Small intestine (tissue), 7 donors: ENCODE data around the gene ICAM1. TPM values are rescaled to one million over a fixed set of nuclear protein-coding genes. Genes with fewer than 3 reads are reported as not detected.
"Not testable (repeated sequence)": the region's sequence is repeated elsewhere in the genome, so short reads cannot be mapped to it uniquely, and the experiment has no call there.

Experiments
- DNase-seq, 2 donors: peaks; one replicate each; pipeline versions ENCODE4 v3.0.0 to v3.0.0-alpha.2; 2013
- FAIRE-seq: peaks from 2 replicates; lab custom pipeline; 2012; peaks lifted over from hg19 to GRCh38; lab: Jason Lieb, UNC
- H3K27ac ChIP-seq, 3 donors: one replicate each; pipeline ENCODE4 v1.5.1; 2013; ENCODE audit warnings: low read length in 2 of 3, mild to moderate bottlenecking in 2 of 3, control low read depth in 1 of 3, inconsistent platforms in 1 of 3, low read depth in 1 of 3, moderate library complexity in 1 of 3
- H3K27me3 ChIP-seq, 3 donors: one replicate each; pipeline ENCODE4 v1.6.1; 2013; ENCODE audit warnings: low read length in 3 of 3, inconsistent platforms in 1 of 3; ENCODE audit not compliant: control insufficient read depth in 3 of 3, insufficient read depth in 3 of 3
- H3K36me3 ChIP-seq, 3 donors: one replicate each; pipeline ENCODE4 v1.6.1; 2013; ENCODE audit warnings: low read length in 3 of 3, inconsistent platforms in 1 of 3, low read depth in 1 of 3, mild to moderate bottlenecking in 1 of 3, moderate library complexity in 1 of 3; ENCODE audit not compliant: control insufficient read depth in 3 of 3, insufficient read depth in 2 of 3
- H3K4me1 ChIP-seq, 3 donors: one replicate each; pipeline ENCODE4 v1.6.1; 2013; ENCODE audit warnings: low read length in 2 of 3, inconsistent platforms in 1 of 3, low read depth in 1 of 3, mild to moderate bottlenecking in 1 of 3, moderate library complexity in 1 of 3; ENCODE audit not compliant: control insufficient read depth in 3 of 3, insufficient read depth in 2 of 3
- H3K4me3 ChIP-seq, 3 donors: one replicate each; pipeline ENCODE4 v1.5.1; 2013; ENCODE audit warnings: low read length in 3 of 3, control low read depth in 1 of 3, inconsistent platforms in 1 of 3, low read depth in 1 of 3, mild to moderate bottlenecking in 1 of 3, moderate library complexity in 1 of 3
- H3K9me3 ChIP-seq, 2 donors: one replicate each; pipeline ENCODE4 v1.6.1; 2013; ENCODE audit warnings: low read depth in 1 of 2, low read length in 1 of 2; ENCODE audit not compliant: control insufficient read depth in 2 of 2, insufficient read depth in 1 of 2
- WGBS, 3 donors: extraction: QIAGEN DNeasy Blood & Tissue Kit; methylation state at CpG; one replicate each; pipeline ENCODE4 v1.1.7; 2013; 5-methylcytosine and 5-hydroxymethylcytosine counted together
- polyA plus RNA-seq, 4 donors: library from polyadenylated mRNA; stranded (reverse) in 3 of 4; unstranded in 1 of 4; fragments of 200-250 nt in 3 of 4; fragments of 120-200 nt in 1 of 4; gene quantifications; one replicate each; pipeline versions ENCODE4 v1.2.1 to v1.2.3, GENCODE V29; 2013
- donor health status: healthy with polysubstance abuse.
- donor health status: control.
- donor health status: control.
- donor health status: Bipolar disorder and iron deficiency.
- donor health status: healthy.

The ICAM1 gene
- polyA plus RNA-seq, 4 donors, result 1.6 to 18.2 (median 11.5) TPM

DNA sequence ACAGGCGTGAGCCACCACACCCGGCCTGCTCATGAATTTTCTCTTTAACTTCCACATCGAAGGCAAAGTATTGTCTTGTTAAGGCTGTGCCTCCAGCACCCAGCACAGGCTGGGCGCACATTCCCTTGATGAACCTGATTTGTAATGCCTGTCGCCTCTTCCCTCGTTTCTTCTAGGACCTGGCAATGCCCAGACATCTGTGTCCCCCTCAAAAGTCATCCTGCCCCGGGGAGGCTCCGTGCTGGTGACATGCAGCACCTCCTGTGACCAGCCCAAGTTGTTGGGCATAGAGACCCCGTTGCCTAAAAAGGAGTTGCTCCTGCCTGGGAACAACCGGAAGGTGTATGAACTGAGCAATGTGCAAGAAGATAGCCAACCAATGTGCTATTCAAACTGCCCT, 3.7 kb downstream of the ICAM1 start:
- no peak overlapping the region for H3K4me3 ChIP-seq
- no peaks in the 10 kb centered on the region for H3K9me3 ChIP-seq
- peaks cover 0 to 9% (median 3%) of the 10 kb centered on the region in 3 donors for H3K36me3 ChIP-seq
- 83 to 89% (median 87%) methylated on average over 10 of the region's 10 CpGs for WGBS, 3 donors
- no peak overlapping the region for H3K27ac ChIP-seq
- FAIRE-seq (no peak), DNase-seq (no peak)
- peaks cover 0 to 16% (median 0%) of the 10 kb centered on the region in 3 donors for H3K4me1 ChIP-seq
- peaks cover 0 to 33% (median 0%) of the 10 kb centered on the region in 3 donors for H3K27me3 ChIP-seq

GRCh38 chr19:10277795-10278589, 7.1 kb downstream of the ICAM1 start:
- Histone ChIP-seq H3K27me3 (peaks cover 0 to 5% (median 0%) of the 10 kb centered on the region in 3 donors), H3K4me1 (no peaks in the 10 kb centered on the region), H3K4me3 (no peak overlapping the region), H3K27ac (no peak overlapping the region), H3K9me3 (no peaks in the 10 kb centered on the region), H3K36me3 (peaks cover 0 to 11% (median 3%) of the 10 kb centered on the region in 3 donors)
- WGBS, 3 donors, result 85 to 90% (median 87%) methylated on average over 9 of the region's 9 CpGs
- FAIRE-seq (no peak), DNase-seq (no peak)

GRCh38 chr19:10278935-10279334, 8.0 kb downstream of the ICAM1 start:
- 96 to 100% (median 99%) methylated on average over 1 of the region's 1 CpG for WGBS, 3 donors
- Histone ChIP-seq H3K9me3 (no peaks in the 10 kb centered on the region), H3K27me3 (peaks cover 0 to 5% (median 0%) of the 10 kb centered on the region in 3 donors), H3K4me1 (no peaks in the 10 kb centered on the region), H3K36me3 (peaks cover 0 to 19% (median 3%) of the 10 kb centered on the region in 3 donors), H3K4me3 (no peak overlapping the region), H3K27ac (no peak overlapping the region)
- FAIRE-seq (no peak), DNase-seq (no peak)

DNA sequence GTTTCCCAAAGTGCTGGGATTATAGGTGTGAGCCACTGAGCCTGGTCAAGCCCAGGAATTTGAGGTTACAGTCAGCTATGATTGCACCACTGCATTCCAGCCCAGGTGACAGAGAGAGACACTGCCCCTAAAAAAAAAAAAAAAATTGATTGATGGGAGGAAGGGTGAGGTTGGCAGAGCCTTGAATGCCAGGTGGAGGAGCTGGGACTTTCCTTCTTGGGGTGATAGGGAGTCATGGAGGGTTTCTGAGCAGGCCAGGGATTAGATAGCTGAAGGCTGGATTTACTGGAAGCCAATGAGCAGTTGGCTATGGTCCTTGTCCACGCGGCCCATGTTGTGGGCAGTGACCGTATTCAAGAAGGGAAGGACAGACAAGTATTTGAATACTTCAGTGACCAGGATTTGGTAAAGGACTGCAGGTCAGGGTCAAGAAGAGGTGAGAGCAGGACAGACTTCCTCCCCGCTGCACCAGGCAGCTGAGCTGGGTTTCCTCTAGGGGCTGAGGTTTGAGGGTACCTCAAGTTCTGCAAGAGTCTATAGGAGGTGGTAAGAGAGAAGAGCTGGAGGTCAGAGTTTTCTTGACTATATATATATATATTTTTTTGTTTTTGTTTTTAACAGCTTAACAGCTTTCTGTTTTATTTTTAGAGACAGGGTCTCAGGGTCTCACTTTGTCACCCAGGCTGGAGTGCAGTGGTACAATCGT, 9.0 kb downstream of the ICAM1 start:
- FAIRE-seq (no peak), DNase-seq (no peak)
- H3K4me1 ChIP-seq, result no peaks in the 10 kb centered on the region
- 74 to 87% (median 76%) methylated on average over 5 of the region's 5 CpGs for WGBS, 3 donors
- no peak overlapping the region for H3K4me3 ChIP-seq
- H3K27me3 ChIP-seq, result peaks cover 0 to 5% (median 0%) of the 10 kb centered on the region in 3 donors
- no peak overlapping the region for H3K27ac ChIP-seq
- H3K9me3 ChIP-seq, result no peaks in the 10 kb centered on the region
- H3K36me3 ChIP-seq, result peaks cover 0 to 25% (median 4%) of the 10 kb centered on the region in 3 donors

- H3K27ac ChIP-seq, FAIRE-seq, H3K27me3 ChIP-seq, DNase-seq, H3K9me3 ChIP-seq, H3K4me1 ChIP-seq, H3K4me3 ChIP-seq: not testable (repeated sequence)
- H3K36me3 ChIP-seq, result peaks cover 0 to 29% (median 2%) of the 10 kb centered on the region in 3 donors
- 84 to 93% (median 92%) methylated on average over 5 of the region's 5 CpGs for WGBS, 3 donors
Measured at GRCh38 chr19:10282043-10282442, 11.1 kb downstream of the ICAM1 start.

DNA sequence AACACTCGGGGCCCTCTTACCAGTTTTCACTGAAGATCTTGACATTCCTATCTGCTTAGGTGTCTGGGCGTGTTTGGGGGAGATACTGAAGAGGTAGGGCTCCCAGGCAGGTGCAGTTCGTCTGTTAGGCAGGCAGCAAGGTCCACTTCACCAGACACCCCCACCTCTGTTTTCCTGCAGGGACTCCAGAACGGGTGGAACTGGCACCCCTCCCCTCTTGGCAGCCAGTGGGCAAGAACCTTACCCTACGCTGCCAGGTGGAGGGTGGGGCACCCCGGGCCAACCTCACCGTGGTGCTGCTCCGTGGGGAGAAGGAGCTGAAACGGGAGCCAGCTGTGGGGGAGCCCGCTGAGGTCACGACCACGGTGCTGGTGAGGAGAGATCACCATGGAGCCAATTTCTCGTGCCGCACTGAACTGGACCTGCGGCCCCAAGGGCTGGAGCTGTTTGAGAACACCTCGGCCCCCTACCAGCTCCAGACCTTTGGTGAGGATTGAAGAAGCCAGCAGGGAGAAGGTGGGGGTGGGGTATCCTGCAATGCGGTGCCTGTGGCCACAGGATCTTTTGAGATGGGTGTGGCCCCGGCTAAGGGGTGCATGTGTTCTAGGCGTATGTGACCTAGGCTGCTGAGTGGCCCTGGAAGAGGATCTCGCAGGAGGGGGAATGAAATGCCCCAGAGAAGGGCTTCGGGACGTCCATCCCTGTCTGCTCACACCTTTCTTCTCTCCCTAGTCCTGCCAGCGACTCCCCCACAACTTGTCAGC, 12.6 kb downstream of the ICAM1 start:
- 29 to 72% (median 44%) methylated on average over 23 of the region's 23 CpGs for WGBS, 3 donors
- DNase-seq, result no peak
- Histone ChIP-seq H3K27me3 (peaks cover 0 to 24% (median 3%) of the 10 kb centered on the region in 3 donors), H3K36me3 (peaks cover 0 to 27% (median 2%) of the 10 kb centered on the region in 3 donors), H3K9me3 (no peaks in the 10 kb centered on the region), H3K4me3 (no peak overlapping the region), H3K4me1 (peaks cover 0 to 19% (median 0%) of the 10 kb centered on the region in 3 donors), H3K27ac (no peak overlapping the region)
- no peak for FAIRE-seq

DNA sequence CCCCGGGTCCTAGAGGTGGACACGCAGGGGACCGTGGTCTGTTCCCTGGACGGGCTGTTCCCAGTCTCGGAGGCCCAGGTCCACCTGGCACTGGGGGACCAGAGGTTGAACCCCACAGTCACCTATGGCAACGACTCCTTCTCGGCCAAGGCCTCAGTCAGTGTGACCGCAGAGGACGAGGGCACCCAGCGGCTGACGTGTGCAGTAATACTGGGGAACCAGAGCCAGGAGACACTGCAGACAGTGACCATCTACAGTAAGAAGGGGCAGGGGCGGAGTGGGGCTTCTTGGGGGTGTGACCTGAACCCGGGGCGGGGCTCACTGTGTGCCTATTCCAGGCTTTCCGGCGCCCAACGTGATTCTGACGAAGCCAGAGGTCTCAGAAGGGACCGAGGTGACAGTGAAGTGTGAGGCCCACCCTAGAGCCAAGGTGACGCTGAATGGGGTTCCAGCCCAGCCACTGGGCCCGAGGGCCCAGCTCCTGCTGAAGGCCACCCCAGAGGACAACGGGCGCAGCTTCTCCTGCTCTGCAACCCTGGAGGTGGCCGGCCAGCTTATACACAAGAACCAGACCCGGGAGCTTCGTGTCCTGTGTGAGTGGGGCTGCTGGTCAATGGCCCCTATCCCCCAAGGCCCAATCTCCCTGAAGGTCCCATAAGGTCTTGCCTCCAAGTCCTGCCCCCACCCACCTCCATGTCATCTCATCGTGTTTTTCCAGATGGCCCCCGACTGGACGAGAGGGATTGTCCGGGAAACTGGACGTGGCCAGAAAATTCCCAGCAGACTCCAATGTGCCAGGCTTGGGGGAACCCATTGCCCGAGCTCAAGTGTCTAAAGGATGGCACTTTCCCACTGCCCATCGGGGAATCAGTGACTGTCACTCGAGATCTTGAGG, 13.4 kb downstream of the ICAM1 start:
- no peak for FAIRE-seq
- Histone ChIP-seq H3K9me3 (no peaks in the 10 kb centered on the region), H3K27ac (no peak overlapping the region), H3K4me3 (no peak overlapping the region), H3K36me3 (peaks cover 0 to 27% (median 2%) of the 10 kb centered on the region in 3 donors), H3K4me1 (peaks cover 0 to 28% (median 0%) of the 10 kb centered on the region in 3 donors), H3K27me3 (peaks cover 0 to 27% (median 6%) of the 10 kb centered on the region in 3 donors)
- no peak for DNase-seq
- WGBS, 3 donors, result 90 to 93% (median 91%) methylated on average over 34 of the region's 34 CpGs
